Measurements from ENCODE around the gene CD7. TPM values are rescaled to one million over a fixed set of nuclear protein-coding genes. Genes with fewer than 3 reads are reported as not detected.
A peak's percentile ranks its signal among the peaks of the same experiment; 100 is the strongest.

Gene CD7
- total RNA-seq (2013) = 0.75 TPM
- polyA plus RNA-seq (1 to 10 TPM in 1 of 3 donors, under 1 TPM in 2; 0.38 to 3.6 (median 0.42) TPM), polyA minus RNA-seq (1.5 and 2.2 TPM in 2 replicates), total RNA-seq (0.59 to 14.8 (median 2.1) reads per million in 11 experiments)

GRCh38 chr17:82317394-82318168 lies at the start of gene CD7:
CD7 (minus strand) TSS chr17:82317608; CDS start chr17:82317495, 113 bp downstream.
- Histone ChIP-seq H2AFZ (ENCODE audit: insufficient read depth, low read depth, low read length, poor library complexity, severe bottlenecking) (no peak within 1 kb of the TSS), H3K27me3 (ENCODE audit: control insufficient read depth in 2 of 2, insufficient read depth in 2 of 2, low read length in 2 of 2) (peaks cover 0 to 20% of the 10 kb centered on the region in 2 donors), H3K27ac (ENCODE audit: low read depth in 1 of 2, low read length in 2 of 2) (no peak within 1 kb of the TSS), H3K79me2 (ENCODE audit: insufficient read depth, low read length) (no peaks in the 10 kb centered on the region), H3K4me2 (replicated peaks; ENCODE audit: extremely low read depth, low read length, poor library complexity, severe bottlenecking) (no peak within 1 kb of the TSS), H3K9ac (ENCODE audit: insufficient read depth, low read length, poor library complexity, severe bottlenecking) (no peak within 1 kb of the TSS), H3K36me3 (replicated peaks in 1 of 2; ENCODE audit: control insufficient read depth in 1 of 2, insufficient read depth in 2 of 2, low read length in 2 of 2) (peaks cover 0 to 7% of the 10 kb centered on the region in 2 donors), H3K4me1 (ENCODE audit: control insufficient read depth in 1 of 2, insufficient read depth in 2 of 2, low read length in 2 of 2) (peaks cover 23 to 34% of the 10 kb centered on the region in 2 donors), H3K4me3 (replicated peaks in 1 of 3; ENCODE audit: low read depth in 2 of 3, low read length in 3 of 3) (no peak within 1 kb of the TSS), H3K9me3 (replicated peaks in 1 of 2; ENCODE audit: control insufficient read depth in 1 of 2, insufficient read depth in 1 of 2, low read length in 2 of 2) (peaks cover 0 to 15% of the 10 kb centered on the region in 2 donors), H4K20me1 (ENCODE audit: insufficient read depth, low read length) (peaks cover 51% of the 10 kb centered on the region)
- DNase-seq = no peak
- no peak for TF ChIP-seq CTCF (IDR thresholded peaks at IDR 0.05)
- Mint-ChIP-seq H3K4me1 (peaks cover 28% of the 10 kb centered on the region), H3K9me3 (peaks cover 0 to 5% (median 3%) of the 10 kb centered on the region in 7 donors), H3K36me3 (peaks cover 5 to 7% of the 10 kb centered on the region in 2 donors), H3K27ac (no peak within 1 kb of the TSS), H3K4me3 (peak within 1 kb of the TSS; percentile 50 to 88), H3K27me3 (ENCODE audit: low read depth in 3 of 3) (peaks cover 17 to 49% (median 36%) of the 10 kb centered on the region in 3 donors)
- intact Hi-C loops (cut with micrococcal nuclease) = no loop called here
- WGBS (ENCODE audit: insufficient coverage) = 91% methylated on average over 18 of the region's 26 CpGs

GRCh38 chr17:82366749-82367148 lies 49.3 kb upstream of the CD7 start:
- Histone ChIP-seq H3K79me2 (ENCODE audit: insufficient read depth, low read length) (no peaks in the 10 kb centered on the region), H3K27ac (ENCODE audit: low read depth in 1 of 2, low read length in 2 of 2) (no peak overlapping the region), H3K9ac (ENCODE audit: insufficient read depth, low read length, poor library complexity, severe bottlenecking) (no peak overlapping the region), H3K4me2 (replicated peaks; ENCODE audit: extremely low read depth, low read length, poor library complexity, severe bottlenecking) (no peak overlapping the region), H3K9me3 (replicated peaks in 1 of 2; ENCODE audit: control insufficient read depth in 1 of 2, insufficient read depth in 1 of 2, low read length in 2 of 2) (peaks cover 0 to 7% of the 10 kb centered on the region in 2 donors), H3K4me3 (replicated peaks in 1 of 3; ENCODE audit: low read depth in 2 of 3, low read length in 3 of 3) (no peak overlapping the region), H4K20me1 (ENCODE audit: insufficient read depth, low read length) (no peaks in the 10 kb centered on the region), H3K4me1 (ENCODE audit: control insufficient read depth in 1 of 2, insufficient read depth in 2 of 2, low read length in 2 of 2) (peaks cover 4 to 13% of the 10 kb centered on the region in 2 donors), H3K27me3 (ENCODE audit: control insufficient read depth in 2 of 2, insufficient read depth in 2 of 2, low read length in 2 of 2) (peaks cover 15 to 25% of the 10 kb centered on the region in 2 donors), H3K36me3 (replicated peaks in 1 of 2; ENCODE audit: control insufficient read depth in 1 of 2, insufficient read depth in 2 of 2, low read length in 2 of 2) (no peaks in the 10 kb centered on the region), H2AFZ (ENCODE audit: insufficient read depth, low read depth, low read length, poor library complexity, severe bottlenecking) (no peak overlapping the region)
- Mint-ChIP-seq H3K27ac (no peak overlapping the region), H3K27me3 (ENCODE audit: low read depth in 3 of 3) (peaks cover 23 to 43% (median 37%) of the 10 kb centered on the region in 3 donors), H3K4me3 (no peak overlapping the region), H3K9me3 (peaks cover 0 to 9% (median 3%) of the 10 kb centered on the region in 7 donors), H3K4me1 (peaks cover 11% of the 10 kb centered on the region), H3K36me3 (no peaks in the 10 kb centered on the region)
- TF ChIP-seq CTCF (IDR thresholded peaks at IDR 0.05) = no peak
- intact Hi-C loops (cut with micrococcal nuclease) = no loop called here
- WGBS (ENCODE audit: insufficient coverage) = no CpG with 5 or more reads among the region's 7 CpGs
- no peak for DNase-seq

Data from CD14-positive monocyte (primary cell).